HCT116 (cell line): ENCODE data around the gene ST3GAL3. TPM values are rescaled to one million over a fixed set of nuclear protein-coding genes. Genes with fewer than 3 reads are reported as not detected.

Experiments used
- ATAC-seq: fragments of 200-7000 bp; cut with Tn5 transposase; 2 replicates; pipeline ENCODE4 v1.9.1; 2020; ENCODE audit warnings: mild to moderate bottlenecking, moderate library complexity
- BruUV-seq: library from RNA; stranded (reverse); fragments of 400-500 nt; replicated peaks from 2 replicates; lab custom pipeline; 2021; lab: Mats Ljungman, UMichigan
- CTCF ChIA-PET: fragments of 300-600 bp; sonication (Branson Sonifier 250); formaldehyde crosslinking; loops from one replicate; lab custom pipeline; 2021; ENCODE audit warnings: antibody characterized with exemption; lab: Charles Lee
- POLR2A ChIA-PET: fragments of 300-600, 350-600 bp; sonication (Branson Sonifier 250); formaldehyde crosslinking; loops from one replicate; lab custom pipeline; 2021; ENCODE audit warnings: antibody characterized with exemption; lab: Charles Lee
- RAD21 ChIA-PET, 2 experiments: fragments of 300-600 bp; sonication (Branson Sonifier 250); formaldehyde crosslinking; loops; one replicate each; lab custom pipeline; 2023; ENCODE audit warnings: low total read pairs in 2 of 2; ENCODE audit not compliant: uncharacterized antibody in 2 of 2, unreplicated experiment in 2 of 2, low non-redundant PET in 1 of 2; lab: Charles Lee
- DNase-seq: peaks from one replicate; pipeline ENCODE4 v3.0.0-alpha.2; 2010; ENCODE audit warnings: low read depth, low spot score
- H2AFZ ChIP-seq: fragments of 200-600 bp; shearing (Covaris generic), sonication (generic); 2 replicates; pipeline ENCODE4 v1.6.1; 2017; ENCODE audit warnings: low read depth, mixed run types, mixed read lengths, antibody characterized with exemption, low read length; ENCODE audit not compliant: poor library complexity, severe bottlenecking
- H3K27ac ChIP-seq: 2 replicates; pipeline ENCODE4 v1.5.1; 2012; ENCODE audit warnings: low read depth, low read length
- H3K27me3 ChIP-seq: fragments of 200-600 bp; sonication (generic); 2 replicates; pipeline ENCODE4 v1.6.1; 2016; ENCODE audit warnings: mixed run types, low read length, mixed read lengths; ENCODE audit not compliant: insufficient read depth
- H3K36me3 ChIP-seq, 2 experiments: fragments of 200-500 bp in 1 of 2; fragments of 200-600 bp in 1 of 2; sonication (Bioruptor generic) in 1 of 2; sonication (generic) in 1 of 2; 2 replicates each; pipeline versions ENCODE4 v1.5.1 to v1.6.1; 2014 to 2016; ENCODE audit warnings: low read length in 2 of 2, inconsistent platforms in 1 of 2, mixed read lengths in 1 of 2, mixed run types in 1 of 2; ENCODE audit not compliant: insufficient read depth in 2 of 2, control insufficient read depth in 1 of 2
- H3K4me1 ChIP-seq, 2 experiments: fragments of 200-600 bp in 1 of 2; sonication (generic) in 1 of 2; 2 replicates each; pipeline versions ENCODE4 v1.5.1 to v1.6.1; 2012 to 2017; ENCODE audit warnings: low read length in 2 of 2, inconsistent platforms in 1 of 2, mild to moderate bottlenecking in 1 of 2, mixed read lengths in 1 of 2, mixed run types in 1 of 2, moderate library complexity in 1 of 2; ENCODE audit not compliant: insufficient read depth in 2 of 2, control insufficient read depth in 1 of 2
- H3K4me2 ChIP-seq: fragments of 200-600 bp; sonication (generic); 2 replicates; pipeline ENCODE4 v1.6.1; 2017; ENCODE audit warnings: mixed run types, low read length, mixed read lengths
- H3K4me3 ChIP-seq, 2 experiments: fragments of 200-600 bp in 1 of 2; sonication (generic) in 1 of 2; replicated peaks in 1 of 2; 2 replicates each; pipeline ENCODE4 v1.5.1; 2011 to 2016; ENCODE audit warnings: low read length in 2 of 2, control low read depth in 1 of 2, low read depth in 1 of 2, mild to moderate bottlenecking in 1 of 2, mixed read lengths in 1 of 2, mixed run types in 1 of 2
- H3K79me2 ChIP-seq: fragments of 200-600 bp; sonication (generic); 2 replicates; pipeline ENCODE4 v1.6.1; 2017; ENCODE audit warnings: mild to moderate bottlenecking, mixed run types, low read length, moderate library complexity, mixed read lengths; ENCODE audit not compliant: insufficient read depth
- H3K9ac ChIP-seq: fragments of 200-600 bp; sonication (generic); 2 replicates; pipeline ENCODE4 v1.6.1; 2016; ENCODE audit warnings: low read length, mixed read lengths
- H3K9me2 ChIP-seq: fragments of 200-600 bp; sonication (generic), shearing (Covaris generic); 2 replicates; pipeline ENCODE4 v1.6.1; 2017; ENCODE audit warnings: mixed run types, mild to moderate bottlenecking, moderate library complexity; ENCODE audit not compliant: insufficient read depth
- H3K9me3 ChIP-seq, 2 experiments: fragments of 200-500 bp in 1 of 2; fragments of 200-600 bp in 1 of 2; sonication (Bioruptor generic) in 1 of 2; sonication (generic) in 1 of 2; 2 replicates each; pipeline ENCODE4 v1.6.1; 2014 to 2017; ENCODE audit warnings: low read length in 2 of 2, mixed read lengths in 2 of 2, inconsistent platforms in 1 of 2, low read depth in 1 of 2, mild to moderate bottlenecking in 1 of 2, mixed run types in 1 of 2, moderate library complexity in 1 of 2; ENCODE audit not compliant: control insufficient read depth in 1 of 2, insufficient read depth in 1 of 2
- H4K20me1 ChIP-seq: fragments of 200-600 bp; sonication (generic), shearing (Covaris generic); 2 replicates; pipeline ENCODE4 v1.6.1; 2017; ENCODE audit warnings: mixed run types, mild to moderate bottlenecking, moderate library complexity; ENCODE audit not compliant: insufficient read depth
- CBX3 ChIP-seq: IDR thresholded peaks from 2 replicates; pipeline ENCODE4 v1.6.1; 2012; ENCODE audit warnings: low read depth
- CEBPB ChIP-seq: IDR thresholded peaks from 2 replicates; pipeline ENCODE4 v1.6.1; 2012; ENCODE audit warnings: low read depth
- EGR1 ChIP-seq: IDR thresholded peaks from 2 replicates; pipeline ENCODE4 v1.6.1; 2012; ENCODE audit warnings: low read depth
- ELF1 ChIP-seq: IDR thresholded peaks from 2 replicates; pipeline ENCODE4 v1.6.1; 2012; ENCODE audit warnings: low read depth, borderline replicate concordance
- EZH2 ChIP-seq: fragments of 200-600 bp; sonication (generic); IDR thresholded peaks from 2 replicates; pipeline ENCODE4 v1.6.1; 2017; ENCODE audit warnings: antibody characterized with exemption, mixed run types
- FOSL1 ChIP-seq: IDR thresholded peaks from 2 replicates; pipeline ENCODE4 v1.6.1; 2012; ENCODE audit warnings: low read depth
- JUND ChIP-seq: IDR thresholded peaks from 2 replicates; pipeline ENCODE4 v1.6.1; 2012
- POLR2A ChIP-seq: IDR thresholded peaks from 2 replicates; pipeline ENCODE4 v1.7.0; 2011; ENCODE audit warnings: borderline replicate concordance; ENCODE audit not compliant: insufficient read depth, insufficient read length; ENCODE audit errors: extremely low read depth
- POLR2AphosphoS5 ChIP-seq: IDR thresholded peaks from 2 replicates; pipeline ENCODE4 v1.6.1; 2011; ENCODE audit warnings: mild to moderate bottlenecking, low read depth, low read length, moderate library complexity
- RAD21 ChIP-seq: IDR thresholded peaks from 2 replicates; pipeline ENCODE4 v1.6.1; 2012; ENCODE audit warnings: low read depth, mild to moderate bottlenecking
- SP1 ChIP-seq: IDR thresholded peaks from 2 replicates; pipeline ENCODE4 v1.6.1; 2012; ENCODE audit warnings: low read depth
- SRF ChIP-seq: IDR thresholded peaks from 2 replicates; pipeline ENCODE4 v1.6.1; 2012; ENCODE audit warnings: low read depth
- TCF7L2 ChIP-seq: IDR thresholded peaks from 2 replicates; pipeline ENCODE4 v1.7.0; 2011; ENCODE audit warnings: borderline replicate concordance, inconsistent platforms; ENCODE audit not compliant: insufficient read depth, insufficient read length; ENCODE audit errors: extremely low read depth
- ZFX ChIP-seq: fragments of 450-650 bp; IDR thresholded peaks from 2 replicates; pipeline ENCODE4 v1.6.1; 2017
- ZNF274 ChIP-seq: fragments of 200-500 bp; sonication (Bioruptor generic); IDR thresholded peaks from 2 replicates; pipeline ENCODE4 v1.6.1; 2014; ENCODE audit warnings: mild to moderate bottlenecking, low read depth, low read length, inconsistent platforms
- intact Hi-C: fragments of 100-400 bp; cut with micrococcal nuclease; formaldehyde crosslinking; loops from 2 replicates; pipeline ENCODE4 v1.10.0; 2022
- total RNA-seq: library from RNA; stranded (reverse); gene quantifications from one replicate; pipeline ENCODE4 v1.2.1, GENCODE V29; 2021; ENCODE audit not compliant: unreplicated experiment
- TF ChIP-seq, protein P1 (sequence below): IDR thresholded peaks from 2 replicates; pipeline ENCODE4 v1.6.1; 2012; ENCODE audit warnings: low read depth
- TF ChIP-seq, protein P2 (sequence below): IDR thresholded peaks from 2 replicates; pipeline ENCODE4 v1.6.1; 2012
- TF ChIP-seq, protein P3 (sequence below): IDR thresholded peaks from 2 replicates; pipeline ENCODE4 v1.6.1; 2011; ENCODE audit warnings: mild to moderate bottlenecking, low read length, moderate library complexity; ENCODE audit not compliant: insufficient replicate concordance; ENCODE audit errors: extremely low read depth
- TF ChIP-seq, protein P4 (sequence below): IDR thresholded peaks from 2 replicates; pipeline ENCODE4 v1.6.1; 2012
- TF ChIP-seq, protein P5 (sequence below), 3 experiments: fragments of 200-600 bp in 1 of 3; sonication (generic) in 1 of 3; IDR thresholded peaks in 2 of 3; conservative IDR thresholded peaks in 1 of 3; 2 replicates each; pipeline ENCODE4 v1.5.1; 2012 to 2017; ENCODE audit warnings: low read depth in 2 of 3, low read length in 2 of 3, antibody characterized with exemption in 1 of 3, borderline replicate concordance in 1 of 3, control low read depth in 1 of 3, mild to moderate bottlenecking in 1 of 3, mixed read lengths in 1 of 3, mixed run types in 1 of 3, moderate library complexity in 1 of 3; ENCODE audit not compliant: insufficient read depth in 1 of 3

The ST3GAL3 gene
- total RNA-seq, 1 experiment from 2014 or later = 7.2 TPM

DNA sequence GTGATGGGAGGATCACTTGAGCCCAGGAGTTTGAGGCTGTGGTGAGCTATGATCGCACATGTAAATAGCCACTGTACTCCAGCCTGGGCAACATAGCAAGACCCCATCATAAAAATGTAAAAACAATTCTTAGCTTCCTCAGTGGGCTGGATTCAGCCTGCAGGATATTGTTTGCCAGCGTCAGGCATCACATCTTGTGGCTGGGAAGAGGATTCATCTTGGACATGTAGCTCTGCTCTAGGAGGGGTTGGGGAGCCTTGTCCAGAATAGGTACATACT, 19.3 kb upstream of the ST3GAL3 start:
- DNase-seq = no peak
- no peaks in the 10 kb centered on the region for H3K9me3 ChIP-seq
- no peak overlapping the region for H3K9ac ChIP-seq
- intact Hi-C loops = no loop called here
- H2AFZ ChIP-seq = no peak overlapping the region
- no peaks in the 10 kb centered on the region for H3K9me2 ChIP-seq
- H3K4me2 ChIP-seq = no peak overlapping the region
- ChIA-PET POLR2A (no interaction called here), CTCF (no interaction called here), RAD21 (no interaction called here)
- H3K27ac ChIP-seq = no peak overlapping the region
- BruUV-seq = no TSS peak
- no peaks in the 10 kb centered on the region for H3K79me2 ChIP-seq
- no peaks in the 10 kb centered on the region for H3K4me1 ChIP-seq
- ATAC-seq = no peak
- peaks cover 51 to 59% of the 10 kb centered on the region in 2 experiments for H3K36me3 ChIP-seq
- TF ChIP-seq EGR1 (no peak), JUND (no peak), CBX3 (no peak), SP1 (no peak), EZH2 (no peak), ZNF274 (no peak), ELF1 (no peak), SRF (no peak), ZFX (no peak), RAD21 (no peak), TCF7L2 (no peak), FOSL1 (no peak), POLR2AphosphoS5 (no peak), POLR2A (no peak), CEBPB (no peak)
- TF ChIP-seq, protein P1, sequence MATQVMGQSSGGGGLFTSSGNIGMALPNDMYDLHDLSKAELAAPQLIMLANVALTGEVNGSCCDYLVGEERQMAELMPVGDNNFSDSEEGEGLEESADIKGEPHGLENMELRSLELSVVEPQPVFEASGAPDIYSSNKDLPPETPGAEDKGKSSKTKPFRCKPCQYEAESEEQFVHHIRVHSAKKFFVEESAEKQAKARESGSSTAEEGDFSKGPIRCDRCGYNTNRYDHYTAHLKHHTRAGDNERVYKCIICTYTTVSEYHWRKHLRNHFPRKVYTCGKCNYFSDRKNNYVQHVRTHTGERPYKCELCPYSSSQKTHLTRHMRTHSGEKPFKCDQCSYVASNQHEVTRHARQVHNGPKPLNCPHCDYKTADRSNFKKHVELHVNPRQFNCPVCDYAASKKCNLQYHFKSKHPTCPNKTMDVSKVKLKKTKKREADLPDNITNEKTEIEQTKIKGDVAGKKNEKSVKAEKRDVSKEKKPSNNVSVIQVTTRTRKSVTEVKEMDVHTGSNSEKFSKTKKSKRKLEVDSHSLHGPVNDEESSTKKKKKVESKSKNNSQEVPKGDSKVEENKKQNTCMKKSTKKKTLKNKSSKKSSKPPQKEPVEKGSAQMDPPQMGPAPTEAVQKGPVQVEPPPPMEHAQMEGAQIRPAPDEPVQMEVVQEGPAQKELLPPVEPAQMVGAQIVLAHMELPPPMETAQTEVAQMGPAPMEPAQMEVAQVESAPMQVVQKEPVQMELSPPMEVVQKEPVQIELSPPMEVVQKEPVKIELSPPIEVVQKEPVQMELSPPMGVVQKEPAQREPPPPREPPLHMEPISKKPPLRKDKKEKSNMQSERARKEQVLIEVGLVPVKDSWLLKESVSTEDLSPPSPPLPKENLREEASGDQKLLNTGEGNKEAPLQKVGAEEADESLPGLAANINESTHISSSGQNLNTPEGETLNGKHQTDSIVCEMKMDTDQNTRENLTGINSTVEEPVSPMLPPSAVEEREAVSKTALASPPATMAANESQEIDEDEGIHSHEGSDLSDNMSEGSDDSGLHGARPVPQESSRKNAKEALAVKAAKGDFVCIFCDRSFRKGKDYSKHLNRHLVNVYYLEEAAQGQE = no peak
- TF ChIP-seq, protein P2, sequence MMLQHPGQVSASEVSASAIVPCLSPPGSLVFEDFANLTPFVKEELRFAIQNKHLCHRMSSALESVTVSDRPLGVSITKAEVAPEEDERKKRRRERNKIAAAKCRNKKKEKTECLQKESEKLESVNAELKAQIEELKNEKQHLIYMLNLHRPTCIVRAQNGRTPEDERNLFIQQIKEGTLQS = no peak
- TF ChIP-seq, protein P3, sequence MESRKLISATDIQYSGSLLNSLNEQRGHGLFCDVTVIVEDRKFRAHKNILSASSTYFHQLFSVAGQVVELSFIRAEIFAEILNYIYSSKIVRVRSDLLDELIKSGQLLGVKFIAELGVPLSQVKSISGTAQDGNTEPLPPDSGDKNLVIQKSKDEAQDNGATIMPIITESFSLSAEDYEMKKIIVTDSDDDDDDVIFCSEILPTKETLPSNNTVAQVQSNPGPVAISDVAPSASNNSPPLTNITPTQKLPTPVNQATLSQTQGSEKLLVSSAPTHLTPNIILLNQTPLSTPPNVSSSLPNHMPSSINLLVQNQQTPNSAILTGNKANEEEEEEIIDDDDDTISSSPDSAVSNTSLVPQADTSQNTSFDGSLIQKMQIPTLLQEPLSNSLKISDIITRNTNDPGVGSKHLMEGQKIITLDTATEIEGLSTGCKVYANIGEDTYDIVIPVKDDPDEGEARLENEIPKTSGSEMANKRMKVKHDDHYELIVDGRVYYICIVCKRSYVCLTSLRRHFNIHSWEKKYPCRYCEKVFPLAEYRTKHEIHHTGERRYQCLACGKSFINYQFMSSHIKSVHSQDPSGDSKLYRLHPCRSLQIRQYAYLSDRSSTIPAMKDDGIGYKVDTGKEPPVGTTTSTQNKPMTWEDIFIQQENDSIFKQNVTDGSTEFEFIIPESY = no peak
- TF ChIP-seq, protein P4, sequence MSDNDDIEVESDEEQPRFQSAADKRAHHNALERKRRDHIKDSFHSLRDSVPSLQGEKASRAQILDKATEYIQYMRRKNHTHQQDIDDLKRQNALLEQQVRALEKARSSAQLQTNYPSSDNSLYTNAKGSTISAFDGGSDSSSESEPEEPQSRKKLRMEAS = no peak
- TF ChIP-seq, protein P5, sequence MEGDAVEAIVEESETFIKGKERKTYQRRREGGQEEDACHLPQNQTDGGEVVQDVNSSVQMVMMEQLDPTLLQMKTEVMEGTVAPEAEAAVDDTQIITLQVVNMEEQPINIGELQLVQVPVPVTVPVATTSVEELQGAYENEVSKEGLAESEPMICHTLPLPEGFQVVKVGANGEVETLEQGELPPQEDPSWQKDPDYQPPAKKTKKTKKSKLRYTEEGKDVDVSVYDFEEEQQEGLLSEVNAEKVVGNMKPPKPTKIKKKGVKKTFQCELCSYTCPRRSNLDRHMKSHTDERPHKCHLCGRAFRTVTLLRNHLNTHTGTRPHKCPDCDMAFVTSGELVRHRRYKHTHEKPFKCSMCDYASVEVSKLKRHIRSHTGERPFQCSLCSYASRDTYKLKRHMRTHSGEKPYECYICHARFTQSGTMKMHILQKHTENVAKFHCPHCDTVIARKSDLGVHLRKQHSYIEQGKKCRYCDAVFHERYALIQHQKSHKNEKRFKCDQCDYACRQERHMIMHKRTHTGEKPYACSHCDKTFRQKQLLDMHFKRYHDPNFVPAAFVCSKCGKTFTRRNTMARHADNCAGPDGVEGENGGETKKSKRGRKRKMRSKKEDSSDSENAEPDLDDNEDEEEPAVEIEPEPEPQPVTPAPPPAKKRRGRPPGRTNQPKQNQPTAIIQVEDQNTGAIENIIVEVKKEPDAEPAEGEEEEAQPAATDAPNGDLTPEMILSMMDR (IDR thresholded peaks at IDR 0.05 in 2 of 3, conservative IDR thresholded peaks at IDR 0.05 in 1 of 3; ENCODE audit: borderline replicate concordance in 1 of 3, insufficient read depth in 1 of 3, low read depth in 2 of 3, low read length in 2 of 3) = no peak
- H3K4me3 ChIP-seq = no peak overlapping the region
- H4K20me1 ChIP-seq = no peaks in the 10 kb centered on the region
- H3K27me3 ChIP-seq = no peaks in the 10 kb centered on the region
